Adrenal gland (tissue), 12 donors: Measurements from ENCODE around the gene SDK1. TPM values are rescaled to one million over a fixed set of nuclear protein-coding genes. Genes with fewer than 3 reads are reported as not detected.

ENCODE experiments used
- DNase-seq, 7 donors: peaks; one replicate each; pipeline ENCODE4 v3.0.0-alpha.2; 2019 to 2020
- H3K27ac ChIP-seq, 5 donors: fragments of 200-600 bp; sonication (generic) in 4 of 5; 1 replicate in 3 of 5; 2 replicates in 2 of 5; pipeline versions ENCODE4 v1.5.1 to v1.8.0; 2016 to 2020; ENCODE audit warnings: mild to moderate bottlenecking in 1 of 5
- H3K27me3 ChIP-seq: fragments of 200-600 bp; 2 replicates; pipeline ENCODE4 v1.8.0; 2021
- H3K36me3 ChIP-seq, 2 donors: fragments of 200-600 bp; replicated peaks in 1 of 2; 1 replicate in 1 of 2; 2 replicates in 1 of 2; pipeline versions ENCODE4 v1.5.1 to v1.8.0; 2018 to 2022
- H3K4me1 ChIP-seq, 2 donors: fragments of 200-600 bp; replicated peaks in 1 of 2; 1 replicate in 1 of 2; 2 replicates in 1 of 2; pipeline versions ENCODE4 v1.5.1 to v1.8.0; 2018 to 2021
- H3K4me3 ChIP-seq, 4 donors: fragments of 200-600 bp; sonication (generic) in 3 of 4; one replicate each; pipeline ENCODE4 v1.5.1; 2016 to 2018
- H3K9me3 ChIP-seq, 3 donors: fragments of 200-600 bp; sonication (generic) in 1 of 3; replicated peaks in 1 of 3; 1 replicate in 2 of 3; 2 replicates in 1 of 3; pipeline versions ENCODE4 v1.5.1 to v1.8.0; 2016 to 2021
- POLR2A ChIP-seq, 2 donors: fragments of 450-650 bp; IDR thresholded peaks; one replicate each; pipeline ENCODE4 v1.6.1; 2017; ENCODE audit warnings: antibody characterized with exemption in 2 of 2, mild to moderate bottlenecking in 2 of 2, moderate library complexity in 1 of 2
- WGBS, 4 donors: extraction: QIAGEN DNeasy Blood & Tissue Kit in 2 of 4; methylation state at CpG; one replicate each; pipeline versions ENCODE4 v1.1.5 to v1.1.7; 2013 to 2017; 5-methylcytosine and 5-hydroxymethylcytosine counted together
- intact Hi-C, 2 donors: fragments of 100-400 bp; cut with DNase I; formaldehyde crosslinking; loops; one replicate each; pipeline versions ENCODE4 v1.14.1 to v1.15.0; 2022 to 2023
- polyA plus RNA-seq, 3 donors: library from polyadenylated mRNA; stranded (reverse); fragments of 200-250 nt in 2 of 3; fragments of 350-450 nt in 1 of 3; fragmentation: Illumina TruSeq in 1 of 3; extraction: RNeasy Lipid Tissue Mini Kit (QIAGEN cat#74804) in 1 of 3; gene quantifications; one replicate each; pipeline ENCODE4 v1.2.3, GENCODE V29; 2013 to 2014
- total RNA-seq, 9 donors: library from RNA; depleted of rRNA in 4 of 9; stranded (reverse); fragments of >200 nt in 4 of 9; fragments of 120-200 nt in 1 of 9; fragmentation: NEBNext Ultra II Directional in 1 of 9; extraction: Animal tissue kit (Norgen Biotek cat#: 25700) in 1 of 9; gene quantifications; one replicate each; pipeline versions ENCODE4 v1.1.0 to v1.2.4, GENCODE V29; 2013 to 2023
- TF ChIP-seq, protein P1 (sequence below), 6 experiments: fragments of 450-650 bp in 4 of 6; fragments of 200-600 bp in 2 of 6; sonication (generic) in 1 of 6; IDR thresholded peaks; 1 replicate in 5 of 6; 2 replicates in 1 of 6; pipeline versions ENCODE4 v1.5.1 to v1.8.0; 2016 to 2021; ENCODE audit warnings: antibody characterized with exemption in 6 of 6, mild to moderate bottlenecking in 2 of 6, moderate library complexity in 1 of 6
- donor health status: healthy with polysubstance abuse.
- donor health status: Bipolar disorder and iron deficiency.
- donor health status: DM: yes; HTN: yes; CAD: no.
- donor health status: DM: no; HTN: no; CAD: no.
- donor health status: DM: no; HTN: no; CAD: no.
- donor health status: DM: yes; HTN: yes; CAD: no.

The SDK1 gene
- total and polyA plus RNA-seq, 12 donors, result 0.50 to 3.6 (median 1.5) TPM

- DNase-seq, result no peak
- TF ChIP-seq POLR2A (IDR thresholded peaks at IDR 0.05), result no peak
- TF ChIP-seq, protein P1, sequence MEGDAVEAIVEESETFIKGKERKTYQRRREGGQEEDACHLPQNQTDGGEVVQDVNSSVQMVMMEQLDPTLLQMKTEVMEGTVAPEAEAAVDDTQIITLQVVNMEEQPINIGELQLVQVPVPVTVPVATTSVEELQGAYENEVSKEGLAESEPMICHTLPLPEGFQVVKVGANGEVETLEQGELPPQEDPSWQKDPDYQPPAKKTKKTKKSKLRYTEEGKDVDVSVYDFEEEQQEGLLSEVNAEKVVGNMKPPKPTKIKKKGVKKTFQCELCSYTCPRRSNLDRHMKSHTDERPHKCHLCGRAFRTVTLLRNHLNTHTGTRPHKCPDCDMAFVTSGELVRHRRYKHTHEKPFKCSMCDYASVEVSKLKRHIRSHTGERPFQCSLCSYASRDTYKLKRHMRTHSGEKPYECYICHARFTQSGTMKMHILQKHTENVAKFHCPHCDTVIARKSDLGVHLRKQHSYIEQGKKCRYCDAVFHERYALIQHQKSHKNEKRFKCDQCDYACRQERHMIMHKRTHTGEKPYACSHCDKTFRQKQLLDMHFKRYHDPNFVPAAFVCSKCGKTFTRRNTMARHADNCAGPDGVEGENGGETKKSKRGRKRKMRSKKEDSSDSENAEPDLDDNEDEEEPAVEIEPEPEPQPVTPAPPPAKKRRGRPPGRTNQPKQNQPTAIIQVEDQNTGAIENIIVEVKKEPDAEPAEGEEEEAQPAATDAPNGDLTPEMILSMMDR (IDR thresholded peaks at IDR 0.05), result no peak
- Histone ChIP-seq H3K4me1 (peaks cover 0 to 17% of the 10 kb centered on the region in 2 donors), H3K27me3 (no peaks in the 10 kb centered on the region), H3K9me3 (no peaks in the 10 kb centered on the region), H3K4me3 (no peak overlapping the region), H3K27ac (peak overlapping the region in 1 of 5 donors; percentile 48), H3K36me3 (no peaks in the 10 kb centered on the region)
- 49 to 68% (median 55%) methylated on average over 5 of the region's 5 CpGs for WGBS, 4 donors
- intact Hi-C loops, result no loop called here
Observed at GRCh38 chr7:3979611-3980299, 678.7 kb downstream of the SDK1 start.

GRCh38 chr7:3980300-3980643 lies 679.2 kb downstream of the SDK1 start:
- intact Hi-C loops, result no loop called here
- Histone ChIP-seq H3K36me3 (no peaks in the 10 kb centered on the region), H3K27ac (peak overlapping the region in 1 of 5 donors; percentile 48), H3K27me3 (no peaks in the 10 kb centered on the region), H3K4me1 (peaks cover 0 to 17% of the 10 kb centered on the region in 2 donors), H3K9me3 (no peaks in the 10 kb centered on the region), H3K4me3 (no peak overlapping the region)
- TF ChIP-seq POLR2A (IDR thresholded peaks at IDR 0.05), result no peak
- TF ChIP-seq, protein P1 (IDR thresholded peaks at IDR 0.05), result no peak
- WGBS, 4 donors, result 16 to 37% (median 33%) methylated on average over 4 of the region's 4 CpGs
- peak; percentile 32 to 70 (median 46) for DNase-seq

- Histone ChIP-seq H3K4me3 (no peak overlapping the region), H3K36me3 (no peaks in the 10 kb centered on the region), H3K27ac (no peak overlapping the region), H3K9me3 (no peaks in the 10 kb centered on the region), H3K4me1 (peaks cover 0 to 17% of the 10 kb centered on the region in 2 donors), H3K27me3 (no peaks in the 10 kb centered on the region)
- WGBS, 4 donors, result 51 to 89% (median 62%) methylated on average over 3 of the region's 3 CpGs
- intact Hi-C loops, result no loop called here
- DNase-seq, result peak in 1 of 7 donors; percentile 16
- TF ChIP-seq, protein P1 (IDR thresholded peaks at IDR 0.05), result no peak
- no peak for TF ChIP-seq POLR2A (IDR thresholded peaks at IDR 0.05)
Observed at GRCh38 chr7:3981281-3981680, 680.2 kb downstream of the SDK1 start.

GRCh38 chr7:3984456-3984855 lies 683.4 kb downstream of the SDK1 start:
- peaks cover 0 to 7% of the 10 kb centered on the region in 2 donors for H3K4me1 ChIP-seq
- DNase-seq, result no peak
- H3K4me3 ChIP-seq, result no peak overlapping the region
- H3K27me3 ChIP-seq, result no peaks in the 10 kb centered on the region
- no peaks in the 10 kb centered on the region for H3K9me3 ChIP-seq
- no peak overlapping the region for H3K27ac ChIP-seq
- TF ChIP-seq, protein P1 (IDR thresholded peaks at IDR 0.05), result no peak
- TF ChIP-seq POLR2A (IDR thresholded peaks at IDR 0.05), result no peak
- WGBS, 4 donors, result 79 to 94% (median 89%) methylated on average over 5 of the region's 5 CpGs
- no peaks in the 10 kb centered on the region for H3K36me3 ChIP-seq
- intact Hi-C loops, result no loop called here
